Smooth muscle cell (in vitro differentiated cells): ENCODE data around the gene DDX46. TPM values are rescaled to one million over a fixed set of nuclear protein-coding genes. Genes with fewer than 3 reads are reported as not detected.

Experiments used
- DNase-seq: peaks from one replicate; lab custom pipeline; 2025; ENCODE audit not compliant: unreplicated experiment; lab: John Stamatoyannopoulos, UW
- H2AFZ ChIP-seq: fragments of 200-600 bp; sonication (generic); 2 replicates; pipeline ENCODE4 v1.6.0; 2016; ENCODE audit warnings: antibody characterized with exemption, low read depth, mild to moderate bottlenecking
- H3F3A ChIP-seq: fragments of 200-600 bp; sonication (generic); 2 replicates; pipeline ENCODE4 v1.6.0; 2017; ENCODE audit warnings: antibody characterized with exemption, low read depth
- H3K27ac ChIP-seq: fragments of 200-600 bp; sonication (generic); 2 replicates; pipeline ENCODE4 v1.5.1; 2016; ENCODE audit warnings: low read depth, mild to moderate bottlenecking
- H3K27me3 ChIP-seq: fragments of 200-600 bp; sonication (generic); 2 replicates; pipeline ENCODE4 v1.6.1; 2016; ENCODE audit warnings: low read depth, mild to moderate bottlenecking
- H3K36me3 ChIP-seq: fragments of 200-600 bp; sonication (generic); 2 replicates; pipeline ENCODE4 v1.5.1; 2016; ENCODE audit warnings: low read depth
- H3K4me1 ChIP-seq: fragments of 200-600 bp; sonication (generic); 2 replicates; pipeline ENCODE4 v1.5.1; 2016; ENCODE audit warnings: low read depth
- H3K4me2 ChIP-seq: fragments of 200-600 bp; sonication (generic); 2 replicates; pipeline ENCODE4 v1.6.0; 2016; ENCODE audit warnings: mild to moderate bottlenecking
- H3K4me3 ChIP-seq: fragments of 200-600 bp; sonication (generic); 2 replicates; pipeline ENCODE4 v1.5.1; 2016; ENCODE audit warnings: mild to moderate bottlenecking
- H3K79me2 ChIP-seq: fragments of 200-600 bp; sonication (generic); 2 replicates; pipeline ENCODE4 v1.6.0; 2016; ENCODE audit warnings: low read depth, mild to moderate bottlenecking
- H3K9ac ChIP-seq: fragments of 200-600 bp; sonication (generic); 2 replicates; pipeline ENCODE4 v1.6.0; 2016; ENCODE audit warnings: low read depth
- H3K9me3 ChIP-seq: fragments of 200-600 bp; sonication (generic); replicated peaks from 2 replicates; pipeline ENCODE4 v1.5.1; 2016; ENCODE audit warnings: low read depth
- H4K20me1 ChIP-seq: fragments of 200-600 bp; sonication (generic); 2 replicates; pipeline ENCODE4 v1.6.0; 2016; ENCODE audit warnings: low read depth
- WGBS: methylation state at CpG from one replicate; pipeline ENCODE4 v1.1.7; 2016; ENCODE audit warnings: low lambda C conversion rate; 5-methylcytosine and 5-hydroxymethylcytosine counted together
- polyA plus RNA-seq: library from polyadenylated mRNA; unstranded; fragments of >200 nt; fragmentation: Nextera tagmentation; extraction: Ambion mirVana; gene quantifications from 2 replicates; pipeline ENCODE4 v1.2.1, GENCODE V29; 2016
- total RNA-seq: library from RNA; depleted of rRNA; stranded (reverse); fragments of >200 nt; gene quantifications from 2 replicates; pipeline ENCODE4 v1.2.3, GENCODE V29; 2014
- TF ChIP-seq, protein P1 (sequence below): fragments of 200-600 bp; sonication (generic); IDR thresholded peaks from 2 replicates; pipeline ENCODE4 v1.5.1; 2017; ENCODE audit warnings: borderline replicate concordance, mild to moderate bottlenecking, antibody characterized with exemption; ENCODE audit not compliant: insufficient read depth, poor library complexity, severe bottlenecking

Gene DDX46
- total and polyA plus RNA-seq, 2 experiments from 2014 or later = 18.5 to 29.2 TPM

DNA sequence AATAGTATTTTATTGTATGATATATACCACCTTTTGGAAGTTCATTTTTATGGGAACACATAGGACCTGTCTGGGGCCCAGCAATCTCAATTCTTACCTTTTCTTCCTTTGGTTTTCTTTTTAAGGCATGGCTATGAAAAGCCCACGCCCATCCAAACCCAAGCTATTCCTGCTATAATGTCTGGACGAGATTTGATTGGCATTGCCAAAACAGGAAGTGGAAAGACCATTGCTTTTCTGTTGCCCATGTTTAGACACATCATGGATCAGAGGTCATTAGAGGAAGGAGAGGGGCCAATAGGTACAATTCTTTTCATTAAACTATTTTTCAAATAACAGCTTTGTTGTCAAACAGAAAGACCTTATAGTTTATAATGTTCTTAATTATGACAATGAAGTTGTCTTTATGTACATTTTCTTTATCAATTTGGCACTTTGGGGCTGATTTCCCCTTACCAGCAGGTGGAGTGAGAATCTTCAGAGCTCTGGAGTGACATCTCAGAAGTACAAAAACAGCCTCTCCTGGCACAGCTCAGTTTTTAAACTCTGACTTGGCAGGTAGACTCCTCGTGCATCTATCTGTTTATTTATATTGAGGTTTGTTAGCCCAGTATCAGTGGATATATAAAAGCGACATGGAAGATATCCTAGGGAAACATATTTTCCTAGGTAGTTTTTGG, 25.8 kb downstream of the DDX46 start:
- Histone ChIP-seq H3K9ac (no peak overlapping the region), H3K79me2 (no peaks in the 10 kb centered on the region), H3K27ac (peak overlapping the region; percentile 51)

GRCh38 chr5:134784946-134785620, 26.5 kb downstream of the DDX46 start:
- H3K79me2 ChIP-seq = no peaks in the 10 kb centered on the region
- DNase-seq = no peak
- no peaks in the 10 kb centered on the region for H3K4me1 ChIP-seq
- H3F3A ChIP-seq = no peaks in the 10 kb centered on the region
- H2AFZ ChIP-seq = no peak overlapping the region
- H3K9me3 ChIP-seq = no peaks in the 10 kb centered on the region
- H3K36me3 ChIP-seq = peaks cover 43% of the 10 kb centered on the region
- no peaks in the 10 kb centered on the region for H3K27me3 ChIP-seq
- TF ChIP-seq, protein P1, sequence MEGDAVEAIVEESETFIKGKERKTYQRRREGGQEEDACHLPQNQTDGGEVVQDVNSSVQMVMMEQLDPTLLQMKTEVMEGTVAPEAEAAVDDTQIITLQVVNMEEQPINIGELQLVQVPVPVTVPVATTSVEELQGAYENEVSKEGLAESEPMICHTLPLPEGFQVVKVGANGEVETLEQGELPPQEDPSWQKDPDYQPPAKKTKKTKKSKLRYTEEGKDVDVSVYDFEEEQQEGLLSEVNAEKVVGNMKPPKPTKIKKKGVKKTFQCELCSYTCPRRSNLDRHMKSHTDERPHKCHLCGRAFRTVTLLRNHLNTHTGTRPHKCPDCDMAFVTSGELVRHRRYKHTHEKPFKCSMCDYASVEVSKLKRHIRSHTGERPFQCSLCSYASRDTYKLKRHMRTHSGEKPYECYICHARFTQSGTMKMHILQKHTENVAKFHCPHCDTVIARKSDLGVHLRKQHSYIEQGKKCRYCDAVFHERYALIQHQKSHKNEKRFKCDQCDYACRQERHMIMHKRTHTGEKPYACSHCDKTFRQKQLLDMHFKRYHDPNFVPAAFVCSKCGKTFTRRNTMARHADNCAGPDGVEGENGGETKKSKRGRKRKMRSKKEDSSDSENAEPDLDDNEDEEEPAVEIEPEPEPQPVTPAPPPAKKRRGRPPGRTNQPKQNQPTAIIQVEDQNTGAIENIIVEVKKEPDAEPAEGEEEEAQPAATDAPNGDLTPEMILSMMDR = no peak
- no peaks in the 10 kb centered on the region for H4K20me1 ChIP-seq
- H3K27ac ChIP-seq = peak overlapping the region; percentile 51
- WGBS = 78% methylated on average over 3 of the region's 3 CpGs
- no peak overlapping the region for H3K9ac ChIP-seq
- H3K4me2 ChIP-seq = no peak overlapping the region
- no peak overlapping the region for H3K4me3 ChIP-seq

More for the DNA sequence above, 25.8 kb downstream of the DDX46 start:
- Histone ChIP-seq H3F3A (no peaks in the 10 kb centered on the region), H3K9me3 (no peaks in the 10 kb centered on the region), H3K4me1 (no peaks in the 10 kb centered on the region), H4K20me1 (no peaks in the 10 kb centered on the region), H3K27me3 (no peaks in the 10 kb centered on the region), H3K4me3 (no peak overlapping the region), H2AFZ (no peak overlapping the region), H3K36me3 (peaks cover 37% of the 10 kb centered on the region), H3K4me2 (no peak overlapping the region)
- DNase-seq = no peak
- TF ChIP-seq, protein P1 = peak; percentile 17
- WGBS = 87% methylated on average over 4 of the region's 4 CpGs

DNA sequence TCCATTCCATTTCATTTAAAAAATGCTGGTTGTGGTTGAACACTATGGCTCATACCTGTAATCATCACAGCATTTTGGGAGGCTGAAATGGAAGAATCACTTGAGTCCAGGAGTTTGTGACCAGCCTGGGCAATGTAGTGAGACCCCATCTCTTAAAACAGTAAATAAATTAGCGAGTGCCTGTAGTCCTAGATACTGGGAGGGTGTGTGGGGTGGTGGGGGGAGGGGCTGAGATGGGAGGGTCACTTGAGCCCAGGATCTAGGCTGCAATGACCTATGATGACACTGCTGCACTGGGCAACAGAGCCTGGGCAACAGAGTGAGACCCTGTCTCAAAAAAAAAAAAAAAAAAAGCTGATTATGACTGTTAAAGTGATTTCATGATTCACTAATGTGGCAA, 29.1 kb downstream of the DDX46 start:
- H3K27me3 ChIP-seq = no peaks in the 10 kb centered on the region
- TF ChIP-seq, protein P1 = no peak
- no peak for DNase-seq
- no peak overlapping the region for H3K4me2 ChIP-seq
- H4K20me1 ChIP-seq = no peaks in the 10 kb centered on the region
- H3F3A ChIP-seq = no peaks in the 10 kb centered on the region
- H3K9me3 ChIP-seq = no peaks in the 10 kb centered on the region
- H3K4me3 ChIP-seq = no peak overlapping the region
- no peak overlapping the region for H3K27ac ChIP-seq
- no peaks in the 10 kb centered on the region for H3K4me1 ChIP-seq
- 100% methylated on average over 1 of the region's 1 CpG for WGBS
- no peaks in the 10 kb centered on the region for H3K79me2 ChIP-seq
- no peak overlapping the region for H3K9ac ChIP-seq
- no peak overlapping the region for H2AFZ ChIP-seq
- peaks cover 47% of the 10 kb centered on the region for H3K36me3 ChIP-seq
